Spleen (tissue), 11 donors: ENCODE results near the gene JMJD1C. TPM values are rescaled to one million over a fixed set of nuclear protein-coding genes. Genes with fewer than 3 reads are reported as not detected.
"Not testable (repeated sequence)": the region's sequence is repeated elsewhere in the genome, so short reads cannot be mapped to it uniquely, and the experiment has no call there.

Experiments
- DNase-seq: peaks from one replicate; pipeline ENCODE4 v3.0.0-alpha.2; 2020
- H3K27ac ChIP-seq, 8 donors: fragments of 200-600 bp; sonication (generic) in 7 of 8; 1 replicate in 4 of 8; 2 replicates in 4 of 8; pipeline versions ENCODE4 v1.5.0 to v1.8.0; 2016 to 2021; ENCODE audit warnings: inconsistent platforms in 4 of 8, mild to moderate bottlenecking in 4 of 8, moderate library complexity in 1 of 8
- H3K27me3 ChIP-seq, 7 donors: fragments of 200-600 bp; sonication (generic) in 6 of 7; replicated peaks in 1 of 7; 1 replicate in 4 of 7; 2 replicates in 3 of 7; pipeline versions ENCODE4 v1.5.0 to v1.8.0; 2016 to 2021; ENCODE audit warnings: inconsistent platforms in 3 of 7, mild to moderate bottlenecking in 1 of 7
- H3K36me3 ChIP-seq, 6 donors: fragments of 200-600 bp; sonication (generic) in 5 of 6; 1 replicate in 4 of 6; 2 replicates in 2 of 6; pipeline versions ENCODE4 v1.5.0 to v1.8.0; 2016 to 2021; ENCODE audit warnings: inconsistent platforms in 2 of 6
- H3K4me1 ChIP-seq, 6 donors: fragments of 200-600 bp; sonication (generic) in 5 of 6; 1 replicate in 3 of 6; 2 replicates in 3 of 6; pipeline versions ENCODE4 v1.5.0 to v1.8.0; 2016 to 2021; ENCODE audit warnings: inconsistent platforms in 3 of 6
- H3K4me3 ChIP-seq, 8 donors: fragments of 200-600 bp; sonication (generic) in 7 of 8; 1 replicate in 4 of 8; 2 replicates in 4 of 8; pipeline versions ENCODE4 v1.5.0 to v1.8.0; 2016 to 2021; ENCODE audit warnings: inconsistent platforms in 4 of 8, mild to moderate bottlenecking in 4 of 8, moderate library complexity in 2 of 8
- H3K9me3 ChIP-seq, 8 donors: fragments of 200-600 bp; sonication (generic) in 7 of 8; 1 replicate in 4 of 8; 2 replicates in 4 of 8; pipeline versions ENCODE4 v1.5.0 to v1.8.0; 2016 to 2021; ENCODE audit warnings: inconsistent platforms in 4 of 8
- POLR2A ChIP-seq, 3 donors: fragments of 450-650 bp; IDR thresholded peaks; one replicate each; pipeline ENCODE4 v1.5.1; 2017; ENCODE audit warnings: antibody characterized with exemption in 3 of 3, mild to moderate bottlenecking in 1 of 3
- POLR2AphosphoS5 ChIP-seq, 3 donors: sonication (generic); formaldehyde crosslinking; IDR thresholded peaks; one replicate each; pipeline ENCODE4 v1.5.1; 2017; ENCODE audit warnings: antibody characterized with exemption in 3 of 3
- WGBS, 5 donors: extraction: QIAGEN DNeasy Blood & Tissue Kit in 3 of 5; methylation state at CpG; one replicate each; pipeline versions ENCODE4 v1.1.5 to v1.1.7; 2013 to 2018; 5-methylcytosine and 5-hydroxymethylcytosine counted together
- intact Hi-C: fragments of 100-400 bp; cut with DNase I; formaldehyde crosslinking; loops from one replicate; pipeline ENCODE4 v1.15.0; 2023; ENCODE audit warnings: low total_unique reads
- polyA plus RNA-seq, 3 donors: library from polyadenylated mRNA; stranded (reverse); fragments of 200-250 nt; gene quantifications; one replicate each; pipeline ENCODE4 v1.2.1, GENCODE V29; 2013
- total RNA-seq, 7 donors: library from RNA; depleted of rRNA in 3 of 7; stranded (reverse); fragments of >200 nt in 3 of 7; fragmentation: NEBNext Ultra II Directional in 4 of 7; extraction: Animal tissue kit (Norgen Biotek cat#: 25700) in 4 of 7; gene quantifications; one replicate each; pipeline versions ENCODE4 v1.1.0 to v1.2.1, GENCODE V29; 2016 to 2021
- TF ChIP-seq, protein P1 (sequence below), 11 experiments: fragments of 200-600 bp in 7 of 11; fragments of 450-650 bp in 4 of 11; sonication (generic) in 4 of 11; IDR thresholded peaks in 8 of 11; conservative IDR thresholded peaks in 3 of 11; 1 replicate in 7 of 11; 2 replicates in 4 of 11; pipeline versions ENCODE4 v1.4.0 to v1.8.0; 2016 to 2021; ENCODE audit warnings: antibody characterized with exemption in 11 of 11, inconsistent platforms in 4 of 11, mild to moderate bottlenecking in 1 of 11
- donor health status: healthy with polysubstance abuse.
- donor health status: DM: no; HTN: no; CAD: no; lungs with moderate emphysema.
- donor health status: DM: no; HTN: no; CAD: no.
- donor health status: Bipolar disorder and iron deficiency.
- donor health status: healthy.
- donor health status: DM: no; HTN: no; CAD: no.
- donor health status: DM: yes; HTN: yes; CAD: no.

JMJD1C gene
- total and polyA plus RNA-seq, 10 donors: 54.3 to 272 (median 137) TPM

DNA sequence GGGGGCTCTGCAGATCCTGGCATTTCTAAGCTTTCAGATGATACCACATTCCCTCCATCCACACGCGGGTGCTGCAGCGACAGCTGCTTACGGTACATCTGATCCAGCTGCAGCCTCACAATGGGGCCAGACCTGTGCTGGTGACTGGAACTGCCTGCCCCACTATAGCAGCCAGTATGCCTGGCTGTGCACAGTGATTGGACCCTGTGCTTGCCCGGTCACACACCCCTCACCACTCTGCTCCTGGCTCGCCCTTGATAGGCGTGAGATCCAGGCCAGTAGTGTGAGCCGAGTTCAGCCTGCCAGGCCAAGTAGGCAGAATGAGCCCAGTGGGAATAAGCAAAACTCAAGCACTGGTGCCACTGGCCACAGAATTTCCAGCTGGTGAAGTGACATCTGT, 167.8 kb downstream of the JMJD1C start:
- H3K27ac ChIP-seq: no peak overlapping the region
- intact Hi-C loops: no loop called here
- H3K27me3 ChIP-seq: no peaks in the 10 kb centered on the region
- TF ChIP-seq, protein P1, sequence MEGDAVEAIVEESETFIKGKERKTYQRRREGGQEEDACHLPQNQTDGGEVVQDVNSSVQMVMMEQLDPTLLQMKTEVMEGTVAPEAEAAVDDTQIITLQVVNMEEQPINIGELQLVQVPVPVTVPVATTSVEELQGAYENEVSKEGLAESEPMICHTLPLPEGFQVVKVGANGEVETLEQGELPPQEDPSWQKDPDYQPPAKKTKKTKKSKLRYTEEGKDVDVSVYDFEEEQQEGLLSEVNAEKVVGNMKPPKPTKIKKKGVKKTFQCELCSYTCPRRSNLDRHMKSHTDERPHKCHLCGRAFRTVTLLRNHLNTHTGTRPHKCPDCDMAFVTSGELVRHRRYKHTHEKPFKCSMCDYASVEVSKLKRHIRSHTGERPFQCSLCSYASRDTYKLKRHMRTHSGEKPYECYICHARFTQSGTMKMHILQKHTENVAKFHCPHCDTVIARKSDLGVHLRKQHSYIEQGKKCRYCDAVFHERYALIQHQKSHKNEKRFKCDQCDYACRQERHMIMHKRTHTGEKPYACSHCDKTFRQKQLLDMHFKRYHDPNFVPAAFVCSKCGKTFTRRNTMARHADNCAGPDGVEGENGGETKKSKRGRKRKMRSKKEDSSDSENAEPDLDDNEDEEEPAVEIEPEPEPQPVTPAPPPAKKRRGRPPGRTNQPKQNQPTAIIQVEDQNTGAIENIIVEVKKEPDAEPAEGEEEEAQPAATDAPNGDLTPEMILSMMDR (IDR thresholded peaks at IDR 0.05 in 8 of 11, conservative IDR thresholded peaks at IDR 0.05 in 3 of 11): no peak
- no peak for TF ChIP-seq POLR2A (IDR thresholded peaks at IDR 0.05)
- TF ChIP-seq POLR2AphosphoS5 (IDR thresholded peaks at IDR 0.05): no peak
- H3K36me3 ChIP-seq: no peaks in the 10 kb centered on the region
- WGBS, 5 donors: 93 to 99% (median 96%) methylated on average over 7 to 8 of the region's 8 CpGs; no CpG with 5 or more reads in 1 of the 5 donors
- peaks cover 0 to 15% (median 4%) of the 10 kb centered on the region in 6 donors for H3K4me1 ChIP-seq
- no peaks in the 10 kb centered on the region for H3K9me3 ChIP-seq
- no peak for DNase-seq
- no peak overlapping the region for H3K4me3 ChIP-seq

- DNase-seq: no peak
- Histone ChIP-seq H3K27ac (peak overlapping the region in 1 of 8 donors; percentile 11), H3K9me3 (no peaks in the 10 kb centered on the region), H3K36me3 (no peaks in the 10 kb centered on the region), H3K4me1 (peaks cover 0 to 4% (median 0%) of the 10 kb centered on the region in 6 donors), H3K27me3 (no peaks in the 10 kb centered on the region), H3K4me3 (no peak overlapping the region)
- no peak for TF ChIP-seq POLR2A (IDR thresholded peaks at IDR 0.05)
- TF ChIP-seq, protein P1 (IDR thresholded peaks at IDR 0.05 in 8 of 11, conservative IDR thresholded peaks at IDR 0.05 in 3 of 11): no peak
- no peak for TF ChIP-seq POLR2AphosphoS5 (IDR thresholded peaks at IDR 0.05)
- 54 to 94% (median 63%) methylated on average over 2 of the region's 2 CpGs for WGBS, 5 donors
- intact Hi-C loops: no loop called here
Measured at GRCh38 chr10:63294781-63295180, 171.0 kb downstream of the JMJD1C start.

- WGBS, 5 donors: 83 to 92% (median 89%) methylated on average over 4 of the region's 4 CpGs
- H3K4me3 ChIP-seq, H3K4me1 ChIP-seq, intact Hi-C loops, H3K27ac ChIP-seq, H3K27me3 ChIP-seq, H3K36me3 ChIP-seq, H3K9me3 ChIP-seq, DNase-seq: not testable (repeated sequence)
Measured at GRCh38 chr10:63292847-63293246, 172.9 kb downstream of the JMJD1C start.

GRCh38 chr10:63288170-63288569, 177.6 kb downstream of the JMJD1C start:
- intact Hi-C loops: no loop called here
- WGBS, 5 donors: 94 to 100% (median 96%) methylated on average over 1 of the region's 1 CpG
- DNase-seq: no peak
- Histone ChIP-seq H3K4me3 (no peak overlapping the region), H3K36me3 (no peaks in the 10 kb centered on the region), H3K27ac (no peak overlapping the region), H3K27me3 (no peaks in the 10 kb centered on the region), H3K4me1 (peaks cover 0 to 10% (median 0%) of the 10 kb centered on the region in 6 donors), H3K9me3 (no peaks in the 10 kb centered on the region)
- no peak for TF ChIP-seq POLR2AphosphoS5 (IDR thresholded peaks at IDR 0.05)
- no peak for TF ChIP-seq POLR2A (IDR thresholded peaks at IDR 0.05)
- TF ChIP-seq, protein P1 (IDR thresholded peaks at IDR 0.05 in 8 of 11, conservative IDR thresholded peaks at IDR 0.05 in 3 of 11): no peak

DNA sequence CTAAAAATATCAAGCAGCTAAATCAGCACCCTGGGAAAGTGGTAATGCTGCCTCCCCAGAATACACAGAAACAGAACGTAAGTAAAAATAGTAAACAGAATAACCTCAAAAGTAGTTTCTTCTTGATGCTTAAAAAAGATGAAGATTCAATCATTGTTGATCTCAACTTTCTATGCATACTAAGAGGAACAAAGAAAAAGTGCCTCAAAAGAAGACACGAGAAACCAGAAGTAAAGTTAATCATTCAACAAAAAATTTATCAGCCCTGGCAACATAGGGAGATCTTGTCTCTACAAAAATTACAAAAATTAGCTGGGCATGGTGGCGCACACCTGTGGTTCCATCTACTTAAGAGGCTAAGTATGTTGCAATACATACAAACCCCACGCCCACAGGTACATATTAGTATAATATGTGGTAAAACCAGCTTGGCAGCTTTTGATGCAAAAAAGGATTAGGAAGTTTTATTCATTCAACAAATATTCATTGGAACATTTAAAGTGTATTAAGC, 179.0 kb downstream of the JMJD1C start:
- 78 to 85% (median 82%) methylated on average over 4 of the region's 4 CpGs for WGBS, 5 donors
- Histone ChIP-seq H3K36me3 (no peaks in the 10 kb centered on the region), H3K4me3 (no peak overlapping the region), H3K27me3 (no peaks in the 10 kb centered on the region), H3K4me1 (peaks cover 0 to 10% (median 0%) of the 10 kb centered on the region in 6 donors), H3K9me3 (no peaks in the 10 kb centered on the region), H3K27ac (no peak overlapping the region)
- intact Hi-C loops: no loop called here
- DNase-seq: no peak
- TF ChIP-seq POLR2AphosphoS5 (IDR thresholded peaks at IDR 0.05) (no peak), POLR2A (IDR thresholded peaks at IDR 0.05) (no peak)
- TF ChIP-seq, protein P1 (IDR thresholded peaks at IDR 0.05 in 8 of 11, conservative IDR thresholded peaks at IDR 0.05 in 3 of 11): no peak
